ENCODE results near the gene SFXN5.

SFXN5 gene

DNA sequence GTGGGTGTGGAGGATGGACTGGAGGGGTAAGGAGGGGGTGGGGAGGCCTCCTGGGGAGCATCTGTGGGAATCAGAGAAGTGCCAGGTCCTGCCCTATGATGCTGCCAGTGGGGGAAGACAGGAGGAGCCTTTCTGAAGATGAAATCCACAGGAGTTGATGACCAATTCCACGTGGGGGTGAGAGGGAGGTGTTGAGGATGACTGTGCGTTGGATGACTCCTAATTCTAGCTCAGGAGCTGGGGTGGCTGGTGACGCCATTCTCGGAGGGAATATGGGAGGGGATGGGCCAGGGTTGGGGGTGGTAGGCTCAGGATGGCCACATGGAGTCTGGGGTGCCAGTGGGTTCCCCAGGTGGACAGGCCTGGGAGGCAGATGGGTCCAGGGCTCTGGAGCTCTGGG is 121.9 kb downstream of the SFXN5 start:
- Histone ChIP-seq H3K36me3 (ENCODE audit: low read length) (no peaks in the 10 kb centered on the region), H3K79me2 (ENCODE audit: insufficient read depth, low read length) (no peaks in the 10 kb centered on the region), H3K27me3 (ENCODE audit: low read length) (no peaks in the 10 kb centered on the region), H3K27ac (ENCODE audit: low read depth, low read length) (no peak overlapping the region), H3K9ac (ENCODE audit: low read length) (no peak overlapping the region), H3K4me2 (ENCODE audit: low read depth, low read length, poor library complexity, severe bottlenecking) (no peak overlapping the region), H3K9me2 (replicated peaks; ENCODE audit: insufficient read depth, low read length) (no peaks in the 10 kb centered on the region), H3K4me3 (ENCODE audit: insufficient read depth, low read length, poor library complexity, severe bottlenecking) (no peak overlapping the region), H3K9me3 (ENCODE audit: insufficient read depth, low read length) (no peaks in the 10 kb centered on the region), H2AFZ (ENCODE audit: low read depth, low read length, severe bottlenecking) (no peak overlapping the region), H4K20me1 (ENCODE audit: low read depth, low read length) (no peaks in the 10 kb centered on the region), H3F3A (ENCODE audit: insufficient read depth) (no peaks in the 10 kb centered on the region)
- TF ChIP-seq, protein P1, sequence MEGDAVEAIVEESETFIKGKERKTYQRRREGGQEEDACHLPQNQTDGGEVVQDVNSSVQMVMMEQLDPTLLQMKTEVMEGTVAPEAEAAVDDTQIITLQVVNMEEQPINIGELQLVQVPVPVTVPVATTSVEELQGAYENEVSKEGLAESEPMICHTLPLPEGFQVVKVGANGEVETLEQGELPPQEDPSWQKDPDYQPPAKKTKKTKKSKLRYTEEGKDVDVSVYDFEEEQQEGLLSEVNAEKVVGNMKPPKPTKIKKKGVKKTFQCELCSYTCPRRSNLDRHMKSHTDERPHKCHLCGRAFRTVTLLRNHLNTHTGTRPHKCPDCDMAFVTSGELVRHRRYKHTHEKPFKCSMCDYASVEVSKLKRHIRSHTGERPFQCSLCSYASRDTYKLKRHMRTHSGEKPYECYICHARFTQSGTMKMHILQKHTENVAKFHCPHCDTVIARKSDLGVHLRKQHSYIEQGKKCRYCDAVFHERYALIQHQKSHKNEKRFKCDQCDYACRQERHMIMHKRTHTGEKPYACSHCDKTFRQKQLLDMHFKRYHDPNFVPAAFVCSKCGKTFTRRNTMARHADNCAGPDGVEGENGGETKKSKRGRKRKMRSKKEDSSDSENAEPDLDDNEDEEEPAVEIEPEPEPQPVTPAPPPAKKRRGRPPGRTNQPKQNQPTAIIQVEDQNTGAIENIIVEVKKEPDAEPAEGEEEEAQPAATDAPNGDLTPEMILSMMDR (IDR thresholded peaks at IDR 0.05; ENCODE audit: insufficient read depth, low read length, poor library complexity, severe bottlenecking) = no peak
- TF ChIP-seq EZH2phosphoT487 (conservative IDR thresholded peaks at IDR 0.05; ENCODE audit: low read length) = no peak

DNA sequence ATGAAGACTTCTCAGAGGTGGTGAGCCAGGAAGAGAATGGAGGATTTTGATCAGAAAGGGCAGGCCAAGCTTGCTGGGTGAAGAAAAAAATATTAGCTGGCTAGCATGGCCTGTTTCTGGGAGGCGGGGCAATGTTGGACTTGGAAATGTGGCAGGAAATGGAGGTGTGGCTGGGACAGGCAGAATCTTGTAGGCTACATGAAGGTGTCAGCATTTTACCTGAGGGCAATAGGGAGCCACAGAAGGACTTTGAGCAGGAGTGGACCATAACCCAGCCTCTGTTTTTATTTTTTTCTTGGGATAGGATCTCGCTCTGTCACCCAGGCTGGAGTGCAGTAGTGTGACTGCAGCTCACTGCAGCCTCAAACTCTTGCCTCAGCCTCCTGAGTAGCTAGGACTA is 122.5 kb downstream of the SFXN5 start:
- H4K20me1 ChIP-seq (ENCODE audit: low read depth, low read length) = no peaks in the 10 kb centered on the region
- no peak overlapping the region for H3K27ac ChIP-seq (ENCODE audit: low read depth, low read length)
- no peaks in the 10 kb centered on the region for H3F3A ChIP-seq (ENCODE audit: insufficient read depth)
- no peaks in the 10 kb centered on the region for H3K79me2 ChIP-seq (ENCODE audit: insufficient read depth, low read length)
- no peak overlapping the region for H3K4me3 ChIP-seq (ENCODE audit: insufficient read depth, low read length, poor library complexity, severe bottlenecking)
- no peak overlapping the region for H2AFZ ChIP-seq (ENCODE audit: low read depth, low read length, severe bottlenecking)
- H3K9me3 ChIP-seq (ENCODE audit: insufficient read depth, low read length) = no peaks in the 10 kb centered on the region
- H3K4me2 ChIP-seq (ENCODE audit: low read depth, low read length, poor library complexity, severe bottlenecking) = no peak overlapping the region
- H3K9me2 ChIP-seq (replicated peaks; ENCODE audit: insufficient read depth, low read length) = no peaks in the 10 kb centered on the region
- H3K9ac ChIP-seq (ENCODE audit: low read length) = no peak overlapping the region
- TF ChIP-seq, protein P1 (IDR thresholded peaks at IDR 0.05; ENCODE audit: insufficient read depth, low read length, poor library complexity, severe bottlenecking) = no peak
- no peak for TF ChIP-seq EZH2phosphoT487 (conservative IDR thresholded peaks at IDR 0.05; ENCODE audit: low read length)
- H3K36me3 ChIP-seq (ENCODE audit: low read length) = no peaks in the 10 kb centered on the region
- H3K27me3 ChIP-seq (ENCODE audit: low read length) = no peaks in the 10 kb centered on the region

DNA sequence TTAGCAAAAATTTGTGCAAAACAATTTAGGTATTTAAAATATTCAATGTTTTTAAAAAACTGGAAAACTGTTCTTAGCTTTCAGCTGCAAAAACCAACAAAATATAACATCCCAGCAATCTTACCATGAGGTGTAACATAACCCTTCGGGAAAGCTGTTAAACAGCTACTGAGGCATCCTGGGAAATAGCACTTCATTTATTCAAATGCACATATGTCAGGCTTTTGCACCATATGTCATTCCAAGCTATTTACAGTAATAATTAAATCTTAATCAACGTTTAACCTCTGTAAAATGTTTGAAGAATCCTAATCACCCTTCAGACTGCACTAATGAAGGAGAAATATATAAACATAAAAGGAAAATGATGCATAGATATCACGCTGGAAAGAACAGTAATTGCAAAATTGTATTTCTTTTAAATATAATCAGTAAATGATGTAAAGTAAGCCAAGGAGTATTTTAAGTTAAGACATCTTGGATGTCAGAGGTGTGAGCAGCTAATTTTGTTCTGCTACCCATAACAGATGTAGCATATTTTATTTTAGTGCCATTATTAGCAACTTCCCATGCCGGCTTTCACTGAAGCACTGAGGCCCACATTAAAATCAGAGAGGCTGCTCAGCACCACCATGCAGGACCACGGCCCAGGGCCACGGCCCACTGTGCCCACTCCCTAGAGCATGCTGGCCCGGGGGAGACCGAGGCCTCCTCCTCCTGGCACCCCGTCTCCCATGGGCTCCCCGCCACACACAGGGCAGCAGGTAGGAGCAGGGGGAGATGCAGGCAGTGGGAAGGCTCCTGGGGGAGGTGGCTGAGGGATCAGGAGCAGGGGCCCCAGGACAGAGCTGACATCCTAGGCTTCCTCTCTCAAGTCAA is 123.3 kb downstream of the SFXN5 start:
- Histone ChIP-seq H3K36me3 (ENCODE audit: low read length) (no peaks in the 10 kb centered on the region), H3K27me3 (ENCODE audit: low read length) (no peaks in the 10 kb centered on the region), H3K79me2 (ENCODE audit: insufficient read depth, low read length) (no peaks in the 10 kb centered on the region), H3K9me2 (replicated peaks; ENCODE audit: insufficient read depth, low read length) (no peaks in the 10 kb centered on the region), H3K9me3 (ENCODE audit: insufficient read depth, low read length) (no peaks in the 10 kb centered on the region), H3F3A (ENCODE audit: insufficient read depth) (no peaks in the 10 kb centered on the region), H3K27ac (ENCODE audit: low read depth, low read length) (no peak overlapping the region), H3K4me2 (ENCODE audit: low read depth, low read length, poor library complexity, severe bottlenecking) (no peak overlapping the region), H3K4me3 (ENCODE audit: insufficient read depth, low read length, poor library complexity, severe bottlenecking) (no peak overlapping the region), H4K20me1 (ENCODE audit: low read depth, low read length) (no peaks in the 10 kb centered on the region), H2AFZ (ENCODE audit: low read depth, low read length, severe bottlenecking) (no peak overlapping the region), H3K9ac (ENCODE audit: low read length) (no peak overlapping the region)
- no peak for TF ChIP-seq EZH2phosphoT487 (conservative IDR thresholded peaks at IDR 0.05; ENCODE audit: low read length)
- TF ChIP-seq, protein P1 (IDR thresholded peaks at IDR 0.05; ENCODE audit: insufficient read depth, low read length, poor library complexity, severe bottlenecking) = no peak
